HG03025 (cell line): Measurements from ENCODE around the gene IL23R.

Source experiments
- ATAC-seq: cut with Tn5 transposase; IDR thresholded peaks from one replicate; pipeline ENCODE4 v1.9.1; 2021; ENCODE audit warnings: mild to moderate bottlenecking, moderate library complexity; ENCODE audit not compliant: unreplicated experiment, low FRiP score

Gene IL23R

GRCh38 chr1:67226688-67227087, 60.4 kb downstream of the IL23R start:
- ATAC-seq = no peak

GRCh38 chr1:67227196-67227595, 60.9 kb downstream of the IL23R start:
- ATAC-seq = no peak

GRCh38 chr1:67228791-67229190, 62.5 kb downstream of the IL23R start:
- ATAC-seq = no peak

GRCh38 chr1:67230539-67230938, 64.3 kb downstream of the IL23R start:
- no peak for ATAC-seq

- no peak for ATAC-seq
Measured at GRCh38 chr1:67236277-67236676, 70.0 kb downstream of the IL23R start.

- no peak for ATAC-seq
Measured at GRCh38 chr1:67239738-67240137, 73.5 kb downstream of the IL23R start.

- no peak for ATAC-seq
Measured at GRCh38 chr1:67241200-67241746, 75.0 kb downstream of the IL23R start.

- no peak for ATAC-seq
Measured at GRCh38 chr1:67242016-67242415, 75.8 kb downstream of the IL23R start.

- no peak for ATAC-seq
Measured at GRCh38 chr1:67250051-67250653, 83.9 kb downstream of the IL23R start.

- ATAC-seq = no peak
Measured at GRCh38 chr1:67256291-67257172, 90.3 kb downstream of the IL23R start.

- ATAC-seq = no peak
Measured at GRCh38 chr1:67257173-67257535, 90.9 kb downstream of the IL23R start.

- ATAC-seq = no peak
Measured at GRCh38 chr1:67261680-67262079, 95.4 kb downstream of the IL23R start.

GRCh38 chr1:67262735-67263134, 96.5 kb downstream of the IL23R start:
- no peak for ATAC-seq

- no peak for ATAC-seq
Measured at GRCh38 chr1:67264152-67264551, 97.9 kb downstream of the IL23R start.

- no peak for ATAC-seq
Measured at GRCh38 chr1:67264899-67265298, 98.6 kb downstream of the IL23R start.

- no peak for ATAC-seq
Measured at GRCh38 chr1:67269061-67269460, 102.8 kb downstream of the IL23R start.

- no peak for ATAC-seq
Measured at GRCh38 chr1:67270541-67270940, 104.3 kb downstream of the IL23R start.

- no peak for ATAC-seq
Measured at GRCh38 chr1:67273591-67273990, 107.3 kb downstream of the IL23R start.

- ATAC-seq = no peak
Measured at GRCh38 chr1:67274623-67275325, 108.5 kb downstream of the IL23R start.

GRCh38 chr1:67280696-67281095, 114.4 kb downstream of the IL23R start:
- ATAC-seq = no peak

- ATAC-seq = no peak
Measured at GRCh38 chr1:67281244-67281643, 115.0 kb downstream of the IL23R start.
